GM10248 (cell line): ENCODE data around the gene TSPAN18.

ENCODE experiments used
- CTCF ChIA-PET: fragments of 300-600 bp; sonication (Branson Sonifier 250); formaldehyde crosslinking; extraction: SDS; loops from one replicate; lab custom pipeline; 2021; ENCODE audit warnings: antibody characterized with exemption; lab: Yijun Ruan, JAX
- POLR2A ChIA-PET: fragments of 350-650 bp; sonication (Branson Sonifier 250); formaldehyde crosslinking; extraction: SDS; loops from one replicate; lab custom pipeline; 2020; ENCODE audit warnings: antibody characterized with exemption; lab: Yijun Ruan, JAX
- DNase-seq: peaks from one replicate; pipeline ENCODE4 v3.0.0; 2012; ENCODE audit errors: extremely low spot score
- TF ChIP-seq, protein P1 (sequence below): IDR thresholded peaks from 2 replicates; pipeline ENCODE4 v1.5.1; 2012; ENCODE audit warnings: mild to moderate bottlenecking, low read depth; ENCODE audit errors: extremely low read depth, missing control alignments, control extremely low read depth

Gene TSPAN18

DNA sequence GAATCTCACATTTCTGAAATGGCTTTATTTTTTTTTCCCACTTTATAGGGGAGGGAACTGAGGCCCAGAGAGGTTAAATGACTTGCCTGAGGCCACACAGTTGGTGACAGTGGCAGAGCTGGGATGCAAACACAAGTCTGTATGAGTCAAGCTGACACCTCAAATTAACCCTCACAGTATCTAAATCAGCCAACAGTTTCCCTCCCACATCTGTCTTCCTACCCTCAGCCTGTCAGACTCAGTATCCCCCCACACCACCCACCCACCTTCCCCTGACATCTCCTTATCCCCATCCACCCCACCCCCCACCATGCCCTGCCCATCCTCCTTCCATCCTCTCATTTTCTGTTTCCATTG is 128.7 kb downstream of the TSPAN18 start:
- POLR2A ChIA-PET = no interaction called here
- TF ChIP-seq, protein P1, sequence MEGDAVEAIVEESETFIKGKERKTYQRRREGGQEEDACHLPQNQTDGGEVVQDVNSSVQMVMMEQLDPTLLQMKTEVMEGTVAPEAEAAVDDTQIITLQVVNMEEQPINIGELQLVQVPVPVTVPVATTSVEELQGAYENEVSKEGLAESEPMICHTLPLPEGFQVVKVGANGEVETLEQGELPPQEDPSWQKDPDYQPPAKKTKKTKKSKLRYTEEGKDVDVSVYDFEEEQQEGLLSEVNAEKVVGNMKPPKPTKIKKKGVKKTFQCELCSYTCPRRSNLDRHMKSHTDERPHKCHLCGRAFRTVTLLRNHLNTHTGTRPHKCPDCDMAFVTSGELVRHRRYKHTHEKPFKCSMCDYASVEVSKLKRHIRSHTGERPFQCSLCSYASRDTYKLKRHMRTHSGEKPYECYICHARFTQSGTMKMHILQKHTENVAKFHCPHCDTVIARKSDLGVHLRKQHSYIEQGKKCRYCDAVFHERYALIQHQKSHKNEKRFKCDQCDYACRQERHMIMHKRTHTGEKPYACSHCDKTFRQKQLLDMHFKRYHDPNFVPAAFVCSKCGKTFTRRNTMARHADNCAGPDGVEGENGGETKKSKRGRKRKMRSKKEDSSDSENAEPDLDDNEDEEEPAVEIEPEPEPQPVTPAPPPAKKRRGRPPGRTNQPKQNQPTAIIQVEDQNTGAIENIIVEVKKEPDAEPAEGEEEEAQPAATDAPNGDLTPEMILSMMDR = no peak
- DNase-seq = no peak
- CTCF ChIA-PET = no interaction called here

DNA sequence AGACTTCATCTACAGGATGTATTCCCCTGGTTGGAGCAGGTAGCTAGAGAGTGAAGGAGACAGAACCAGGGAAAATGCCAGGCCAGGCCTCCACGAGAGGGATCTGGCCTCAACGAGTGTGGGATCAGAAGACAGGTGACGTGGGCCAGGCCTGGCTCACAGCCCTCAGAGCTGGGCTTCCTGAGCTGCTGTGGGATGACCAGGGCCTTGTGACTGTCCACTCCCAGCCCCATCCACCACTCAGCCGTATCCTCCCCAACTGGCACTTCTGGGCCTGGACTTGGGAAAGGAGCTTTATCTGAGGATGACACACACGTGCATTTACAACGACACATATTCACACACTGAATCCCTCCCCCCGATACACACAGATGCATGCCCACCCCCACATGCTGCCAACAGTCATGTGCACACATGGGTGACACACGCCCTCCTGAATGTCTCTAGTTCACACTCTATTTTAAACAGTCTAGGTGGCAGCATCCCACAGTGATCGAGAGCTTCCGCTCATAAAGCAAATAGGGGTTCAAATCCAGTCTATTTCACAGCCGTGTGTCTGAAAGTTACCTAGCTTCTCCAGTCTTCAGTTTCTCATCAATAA is 130.8 kb downstream of the TSPAN18 start:
- TF ChIP-seq, protein P1 = no peak
- ChIA-PET POLR2A (interaction anchor here (0.6 kb wide), 1 partner anchor 91 kb away, joined by 3 read pairs; no protein-coding TSS in a partner anchor), CTCF (interaction anchor here (1.1 to 2.2 kb wide), 5 partner anchors 9 to 236 kb away, joined by 3 to 6 read pairs (median 3); no protein-coding TSS in a partner anchor)
- no peak for DNase-seq

DNA sequence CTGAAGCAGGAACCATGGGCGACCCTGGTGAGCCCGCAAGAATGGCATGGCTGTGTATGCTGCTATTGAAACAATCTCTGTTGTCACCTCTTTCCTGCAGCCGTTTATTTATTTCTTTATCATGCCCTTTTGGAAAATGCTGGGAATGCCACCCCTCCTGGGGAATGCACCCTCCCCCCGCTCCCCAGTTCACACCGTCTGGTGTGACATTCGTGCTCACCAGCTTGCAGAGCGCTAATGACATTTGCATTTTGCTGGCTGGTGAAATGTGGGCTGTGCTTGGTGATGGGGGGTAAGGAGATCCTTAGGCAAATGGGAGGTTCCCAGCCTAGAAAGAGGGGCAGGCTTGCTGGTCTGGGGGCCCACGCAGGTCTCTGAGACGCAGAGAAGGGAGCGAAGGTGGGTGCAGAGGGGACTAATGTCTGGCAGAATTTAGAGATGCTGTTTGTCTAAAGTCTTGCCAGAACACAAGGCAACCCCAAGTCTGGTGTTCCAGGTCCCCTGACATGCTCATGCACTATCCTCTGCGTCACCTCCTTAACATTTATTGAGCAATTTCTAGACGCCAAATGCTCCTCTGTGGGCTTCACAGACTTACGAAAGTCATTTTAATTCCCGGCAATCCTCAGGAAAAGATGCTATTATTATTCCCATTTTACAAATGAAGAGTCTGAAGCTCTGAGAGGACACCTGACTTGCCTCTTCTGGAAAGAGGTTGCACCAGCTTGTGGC is 132.2 kb downstream of the TSPAN18 start:
- TF ChIP-seq, protein P1 = no peak
- POLR2A ChIA-PET = no interaction called here
- CTCF ChIA-PET = interaction anchor here (1.2 to 2.2 kb wide), 2 partner anchors 11 to 16 kb away, joined by 3 to 6 read pairs; no protein-coding TSS in a partner anchor
- DNase-seq = no peak

DNA sequence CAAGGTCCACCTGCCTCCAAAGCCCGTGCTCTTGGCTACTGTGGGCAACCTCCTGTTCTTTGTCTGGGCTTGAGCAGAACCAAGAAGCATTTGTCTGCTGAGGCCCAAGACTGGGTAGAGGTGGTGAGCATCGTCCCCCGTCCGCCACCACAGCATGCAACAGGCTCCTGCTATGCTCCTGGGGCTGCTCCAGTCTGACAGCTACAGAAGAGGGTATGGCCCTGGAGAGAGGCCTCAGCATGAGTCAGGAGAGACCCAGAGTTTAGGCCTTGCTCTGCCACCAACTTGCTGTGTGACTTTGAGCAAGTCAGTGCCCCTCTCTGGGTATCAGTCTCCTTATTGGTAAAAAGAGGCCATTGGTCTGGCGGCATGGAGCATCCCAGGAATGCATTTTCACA is 132.8 kb downstream of the TSPAN18 start:
- TF ChIP-seq, protein P1 = no peak
- POLR2A ChIA-PET = no interaction called here
- no peak for DNase-seq
- CTCF ChIA-PET = no interaction called here

DNA sequence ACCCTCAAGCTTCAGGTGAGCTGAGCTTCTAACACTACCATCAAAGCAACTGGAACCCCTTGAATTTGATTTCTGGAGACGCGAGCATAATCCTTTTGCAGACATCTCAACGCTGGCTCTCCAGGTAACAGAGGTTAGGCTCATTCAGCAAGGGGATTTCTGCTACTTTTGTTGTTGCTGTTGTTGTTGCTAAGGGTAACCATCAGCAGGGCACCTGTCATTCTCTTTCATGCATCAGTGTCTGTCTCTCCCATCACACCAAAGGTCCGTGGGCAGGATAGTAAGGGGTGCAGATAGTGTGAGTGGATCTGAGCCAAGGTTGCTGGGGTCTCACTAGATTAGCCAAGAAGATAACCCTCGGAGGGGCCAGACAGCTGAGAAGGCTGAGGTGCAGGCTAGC is 133.6 kb downstream of the TSPAN18 start:
- DNase-seq = no peak
- CTCF ChIA-PET = interaction anchor here (0.8 kb wide), 1 partner anchor 243 kb away, joined by 3 read pairs; no protein-coding TSS in a partner anchor
- POLR2A ChIA-PET = no interaction called here
- TF ChIP-seq, protein P1 = no peak

DNA sequence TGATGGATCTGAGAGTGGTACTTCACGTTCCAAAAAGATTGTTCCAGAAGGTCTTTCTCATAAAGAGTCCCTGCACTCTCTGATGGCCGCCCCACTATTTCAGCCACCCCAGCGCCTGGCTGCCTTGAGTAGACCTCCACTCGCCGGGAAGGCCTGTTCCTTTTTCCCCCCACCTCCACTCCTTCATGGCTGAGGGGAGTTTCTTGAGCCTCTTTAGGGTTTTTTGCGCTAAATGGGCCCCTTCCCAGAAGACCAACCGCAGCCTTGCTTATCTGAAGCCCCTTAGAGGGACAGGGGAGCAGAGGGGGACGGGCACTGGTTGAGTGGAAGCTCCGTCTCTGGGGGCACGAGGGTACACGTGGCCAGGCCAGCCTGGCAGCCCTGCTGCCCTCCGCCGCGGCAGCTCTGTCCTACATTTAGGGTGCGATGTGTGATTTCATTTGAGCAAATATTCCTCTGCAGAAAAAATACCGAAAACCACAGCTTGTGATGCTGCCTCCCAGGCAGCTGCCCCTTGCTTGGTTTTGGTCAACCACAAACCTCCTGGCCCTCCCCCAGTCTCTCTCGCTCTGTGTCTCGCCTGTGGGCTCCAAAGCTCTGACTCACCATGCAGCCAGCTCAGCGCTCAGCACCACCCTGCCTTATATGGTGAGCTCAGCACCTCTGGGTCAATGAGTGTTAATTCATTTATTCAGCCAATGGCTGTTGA is 135.2 kb downstream of the TSPAN18 start:
- TF ChIP-seq, protein P1 = no peak
- ChIA-PET CTCF (interaction anchor here (1.2 to 1.8 kb wide), 3 partner anchors 10 to 65 kb away, joined by 3 to 9 read pairs (median 5); no protein-coding TSS in a partner anchor), POLR2A (no interaction called here)
- DNase-seq = peak; percentile 88
